SU-DHL-6 (cell line): ENCODE measurements around the gene GNPNAT1.

Experiments used
- H2AFZ ChIP-seq: fragments of 200-600 bp; sonication (generic); 2 replicates; pipeline ENCODE4 v1.6.1; 2014; ENCODE audit warnings: low read depth, mild to moderate bottlenecking, moderate library complexity, mixed read lengths, antibody characterized with exemption, low read length; ENCODE audit not compliant: severe bottlenecking
- H3F3A ChIP-seq: fragments of 200-600 bp; shearing (Covaris generic); 2 replicates; pipeline ENCODE4 v1.6.0; 2016; ENCODE audit warnings: antibody characterized with exemption, mild to moderate bottlenecking; ENCODE audit not compliant: insufficient read depth
- H3K27ac ChIP-seq: fragments of 200-600 bp; sonication (generic); 2 replicates; pipeline ENCODE4 v1.5.1; 2016; ENCODE audit warnings: low read depth, mild to moderate bottlenecking, low read length, moderate library complexity, mixed read lengths
- H3K27me3 ChIP-seq: fragments of 200-600 bp; sonication (generic), shearing (Covaris generic); 2 replicates; pipeline ENCODE4 v1.6.0; 2014; ENCODE audit warnings: mild to moderate bottlenecking, low read length
- H3K36me3 ChIP-seq: fragments of 200-600 bp; sonication (generic); 2 replicates; pipeline ENCODE4 v1.6.1; 2014; ENCODE audit warnings: mild to moderate bottlenecking, low read length, mixed read lengths
- H3K4me2 ChIP-seq: fragments of 300-600, 200-600 bp; shearing (Covaris generic), sonication (generic); 2 replicates; pipeline ENCODE4 v1.6.0; 2014; ENCODE audit warnings: low read length, low read depth, mild to moderate bottlenecking; ENCODE audit not compliant: poor library complexity, severe bottlenecking
- H3K4me3 ChIP-seq: fragments of 200-600 bp; sonication (generic); 2 replicates; pipeline ENCODE4 v1.5.1; 2014; ENCODE audit warnings: antibody characterized with exemption, low read length, mild to moderate bottlenecking, mixed read lengths; ENCODE audit not compliant: insufficient read depth, poor library complexity, severe bottlenecking
- H3K79me2 ChIP-seq: fragments of 200-600 bp; sonication (generic); 2 replicates; pipeline ENCODE4 v1.6.1; 2014; ENCODE audit warnings: mild to moderate bottlenecking, low read length, moderate library complexity; ENCODE audit not compliant: insufficient read depth
- H3K9ac ChIP-seq: fragments of 200-600 bp; sonication (generic); 2 replicates; pipeline ENCODE4 v1.7.0; 2014; ENCODE audit warnings: mild to moderate bottlenecking, low read length
- H3K9me2 ChIP-seq: fragments of 200-600 bp; sonication (generic); replicated peaks from 2 replicates; pipeline ENCODE4 v1.6.1; 2014; ENCODE audit warnings: low read length; ENCODE audit not compliant: insufficient read depth
- H3K9me3 ChIP-seq: fragments of 200-600 bp; sonication (generic); 2 replicates; pipeline ENCODE4 v1.6.1; 2014; ENCODE audit warnings: low read length, mixed read lengths; ENCODE audit not compliant: insufficient read depth
- H4K20me1 ChIP-seq: fragments of 200-600 bp; sonication (generic); 2 replicates; pipeline ENCODE4 v1.6.1; 2014; ENCODE audit warnings: low read depth, mild to moderate bottlenecking, antibody characterized with exemption, low read length, moderate library complexity, mixed read lengths
- EZH2phosphoT487 ChIP-seq: fragments of 200-600 bp; sonication (generic), shearing (Covaris generic); conservative IDR thresholded peaks from 2 replicates; pipeline ENCODE4 v1.6.1; 2018; ENCODE audit warnings: mild to moderate bottlenecking, antibody characterized with exemption, low read length, moderate library complexity, mixed read lengths
- TF ChIP-seq, protein P1 (sequence below): fragments of 200-600 bp; sonication (generic); IDR thresholded peaks from one replicate; pipeline ENCODE4 v1.5.1; 2017; ENCODE audit warnings: antibody characterized with exemption, mild to moderate bottlenecking, low read length, moderate library complexity; ENCODE audit not compliant: insufficient read depth, poor library complexity, severe bottlenecking

The GNPNAT1 gene

GRCh38 chr14:52748647-52749292 is 42.6 kb downstream of the GNPNAT1 start:
- Histone ChIP-seq H3K4me3 (no peak overlapping the region), H3K9me2 (no peaks in the 10 kb centered on the region)

DNA sequence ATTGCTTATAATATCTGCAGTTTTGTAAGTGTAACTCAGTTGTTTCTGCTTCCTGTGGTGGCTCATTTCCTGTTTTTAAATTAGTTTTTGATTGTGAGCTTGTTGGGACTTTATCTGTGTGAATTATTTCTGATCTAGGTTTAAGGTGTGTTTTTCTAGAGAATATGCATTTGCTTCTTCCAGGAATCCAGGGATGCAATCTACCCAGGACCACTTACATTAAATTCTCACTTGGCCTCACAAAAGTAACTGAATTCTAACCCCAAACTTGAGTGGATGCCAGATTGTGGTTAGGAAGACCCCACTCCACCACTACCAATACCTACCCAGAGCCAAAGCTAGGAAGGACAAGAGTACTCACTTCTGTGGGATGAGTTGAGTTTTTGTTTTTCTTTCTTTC is 49.5 kb downstream of the GNPNAT1 start:
- no peak for TF ChIP-seq EZH2phosphoT487
- TF ChIP-seq, protein P1, sequence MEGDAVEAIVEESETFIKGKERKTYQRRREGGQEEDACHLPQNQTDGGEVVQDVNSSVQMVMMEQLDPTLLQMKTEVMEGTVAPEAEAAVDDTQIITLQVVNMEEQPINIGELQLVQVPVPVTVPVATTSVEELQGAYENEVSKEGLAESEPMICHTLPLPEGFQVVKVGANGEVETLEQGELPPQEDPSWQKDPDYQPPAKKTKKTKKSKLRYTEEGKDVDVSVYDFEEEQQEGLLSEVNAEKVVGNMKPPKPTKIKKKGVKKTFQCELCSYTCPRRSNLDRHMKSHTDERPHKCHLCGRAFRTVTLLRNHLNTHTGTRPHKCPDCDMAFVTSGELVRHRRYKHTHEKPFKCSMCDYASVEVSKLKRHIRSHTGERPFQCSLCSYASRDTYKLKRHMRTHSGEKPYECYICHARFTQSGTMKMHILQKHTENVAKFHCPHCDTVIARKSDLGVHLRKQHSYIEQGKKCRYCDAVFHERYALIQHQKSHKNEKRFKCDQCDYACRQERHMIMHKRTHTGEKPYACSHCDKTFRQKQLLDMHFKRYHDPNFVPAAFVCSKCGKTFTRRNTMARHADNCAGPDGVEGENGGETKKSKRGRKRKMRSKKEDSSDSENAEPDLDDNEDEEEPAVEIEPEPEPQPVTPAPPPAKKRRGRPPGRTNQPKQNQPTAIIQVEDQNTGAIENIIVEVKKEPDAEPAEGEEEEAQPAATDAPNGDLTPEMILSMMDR = no peak
- Histone ChIP-seq H3K27ac (peak overlapping the region; percentile 87), H3K9ac (peak overlapping the region; percentile 38), H3F3A (peaks cover 34% of the 10 kb centered on the region), H3K9me3 (no peaks in the 10 kb centered on the region), H3K4me2 (peak overlapping the region; percentile 63), H2AFZ (peak overlapping the region; percentile 42), H3K4me3 (peak overlapping the region; percentile 40), H3K27me3 (no peaks in the 10 kb centered on the region), H3K36me3 (peaks cover 12% of the 10 kb centered on the region; the same call in 1 of the 2 replicates), H4K20me1 (no peaks in the 10 kb centered on the region), H3K9me2 (no peaks in the 10 kb centered on the region), H3K79me2 (peaks cover 73% of the 10 kb centered on the region)

More at GRCh38 chr14:52748647-52749292, 42.6 kb downstream of the GNPNAT1 start:
- H3K9ac ChIP-seq = no peak overlapping the region
- TF ChIP-seq EZH2phosphoT487 = no peak
- TF ChIP-seq, protein P1 = no peak
- H3K27me3 ChIP-seq = no peaks in the 10 kb centered on the region
- no peaks in the 10 kb centered on the region for H3K9me3 ChIP-seq
- peaks cover 9% of the 10 kb centered on the region for H3K79me2 ChIP-seq
- H3F3A ChIP-seq = peaks cover 17% of the 10 kb centered on the region; the same call in 1 of the 2 replicates
- no peaks in the 10 kb centered on the region for H4K20me1 ChIP-seq
- no peak overlapping the region for H3K27ac ChIP-seq
- no peak overlapping the region for H2AFZ ChIP-seq
- H3K36me3 ChIP-seq = peaks cover 30% of the 10 kb centered on the region; the same call in 1 of the 2 replicates
- no peak overlapping the region for H3K4me2 ChIP-seq

- Histone ChIP-seq H3K4me2 (peak overlapping the region; percentile 63), H3K79me2 (peaks cover 82% of the 10 kb centered on the region), H3K27me3 (no peaks in the 10 kb centered on the region), H3F3A (peaks cover 28% of the 10 kb centered on the region), H3K9ac (no peak overlapping the region), H4K20me1 (no peaks in the 10 kb centered on the region), H3K9me2 (no peaks in the 10 kb centered on the region), H2AFZ (no peak overlapping the region), H3K27ac (peak overlapping the region; percentile 87; the same call in 1 of the 2 replicates), H3K4me3 (no peak overlapping the region), H3K36me3 (peaks cover 4% of the 10 kb centered on the region; the same call in 1 of the 2 replicates), H3K9me3 (no peaks in the 10 kb centered on the region)
- TF ChIP-seq, protein P1 = no peak
- TF ChIP-seq EZH2phosphoT487 = no peak
Observed at GRCh38 chr14:52740751-52741150, 50.7 kb downstream of the GNPNAT1 start.
